CD4-positive, alpha-beta T cell treated with Interleukin-6 at 100 ng/mL for 8 hours (primary cell): ENCODE data around the gene SYNGR3.

Source experiments
- DNase-seq: peaks from one replicate; pipeline ENCODE4 v3.0.0-alpha.2; 2020; ENCODE audit warnings: mixed read lengths, low spot score

Gene SYNGR3

DNA sequence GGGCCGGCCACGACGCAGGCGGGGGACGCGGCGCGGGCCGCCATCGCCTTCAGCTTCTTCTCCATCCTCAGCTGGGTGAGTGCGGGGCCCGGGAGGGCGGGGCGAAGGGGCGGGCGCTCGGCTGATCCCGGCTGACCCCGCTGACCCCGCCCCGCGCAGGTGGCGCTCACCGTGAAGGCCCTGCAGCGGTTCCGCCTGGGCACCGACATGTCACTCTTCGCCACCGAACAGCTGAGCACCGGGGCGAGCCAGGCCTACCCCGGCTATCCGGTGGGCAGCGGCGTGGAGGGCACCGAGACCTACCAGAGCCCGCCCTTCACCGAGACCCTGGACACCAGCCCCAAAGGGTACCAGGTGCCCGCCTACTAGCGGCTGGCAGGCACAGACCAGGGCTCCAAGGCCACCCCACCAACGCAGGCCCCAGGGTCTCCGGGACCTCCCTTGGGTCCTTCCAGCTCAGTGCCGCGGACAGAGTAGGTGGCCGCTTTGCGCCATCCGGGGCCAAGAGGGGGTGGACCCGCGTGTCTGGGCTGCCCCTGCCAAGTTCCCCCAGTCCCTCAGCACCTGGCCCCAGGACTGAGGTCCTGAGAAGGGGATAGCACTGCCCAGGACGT is 3.0 kb downstream of the SYNGR3 start:
- no peak for DNase-seq

DNA sequence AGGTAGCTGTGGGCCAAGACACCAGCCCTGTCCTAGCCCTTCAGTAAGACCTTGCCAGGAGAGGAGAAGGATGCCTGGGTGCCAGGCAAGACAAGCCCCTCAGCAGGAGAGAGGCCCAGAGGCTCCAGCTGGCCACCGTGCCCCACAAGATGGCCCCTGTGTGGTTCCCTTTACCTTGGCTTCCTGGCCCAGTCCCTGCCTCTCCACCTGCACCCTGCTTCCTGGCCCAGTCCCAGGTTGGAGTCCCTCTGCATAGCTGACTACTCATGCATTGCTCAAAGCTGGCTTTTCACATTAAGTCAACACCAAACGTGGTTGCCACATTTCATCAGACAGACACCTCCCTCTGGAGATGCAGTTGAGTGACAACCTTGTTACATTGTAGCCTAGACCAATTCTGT is 4.0 kb downstream of the SYNGR3 start:
- no peak for DNase-seq

DNA sequence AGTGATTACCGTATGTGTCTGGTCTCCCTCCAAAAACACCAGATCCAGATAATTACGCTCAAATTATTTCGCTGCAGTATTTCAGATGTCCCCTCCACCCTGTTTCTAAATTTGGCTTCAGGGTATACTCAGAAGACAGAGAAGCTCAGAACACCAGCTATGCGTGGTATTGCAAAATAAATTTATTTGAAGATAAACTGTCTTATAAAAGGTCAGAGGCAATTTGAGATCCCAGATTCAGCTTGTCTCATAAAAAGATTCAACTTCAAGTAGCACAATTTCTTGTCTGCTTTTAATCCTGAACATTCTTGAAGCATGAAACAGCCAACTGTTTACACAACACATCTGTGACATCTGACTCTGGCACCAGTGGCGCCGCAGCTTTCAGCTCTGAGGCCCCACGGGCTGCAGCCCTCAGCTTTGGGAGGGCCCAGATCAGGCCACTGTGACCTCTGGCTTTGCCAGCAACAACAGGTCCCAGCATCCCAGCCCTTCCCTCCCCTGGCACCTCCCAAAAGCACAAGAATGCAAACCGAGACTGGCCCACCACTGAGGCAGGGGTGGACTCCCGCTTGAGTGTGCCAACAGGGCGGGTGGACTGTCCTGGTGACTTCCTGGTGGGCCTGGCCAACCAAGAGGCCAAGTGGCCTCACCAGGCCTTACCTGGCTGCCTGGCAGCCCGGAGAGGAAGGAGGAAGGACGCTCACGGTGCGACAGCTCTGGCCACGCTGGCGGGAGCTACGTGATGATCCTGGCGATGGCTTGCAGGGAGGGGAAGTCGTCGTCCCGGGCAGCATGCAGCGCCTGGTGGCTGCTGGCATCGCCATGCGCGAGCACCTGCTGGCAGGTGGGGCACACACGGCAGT is 8.0 kb downstream of the SYNGR3 start:
- no peak for DNase-seq

DNA sequence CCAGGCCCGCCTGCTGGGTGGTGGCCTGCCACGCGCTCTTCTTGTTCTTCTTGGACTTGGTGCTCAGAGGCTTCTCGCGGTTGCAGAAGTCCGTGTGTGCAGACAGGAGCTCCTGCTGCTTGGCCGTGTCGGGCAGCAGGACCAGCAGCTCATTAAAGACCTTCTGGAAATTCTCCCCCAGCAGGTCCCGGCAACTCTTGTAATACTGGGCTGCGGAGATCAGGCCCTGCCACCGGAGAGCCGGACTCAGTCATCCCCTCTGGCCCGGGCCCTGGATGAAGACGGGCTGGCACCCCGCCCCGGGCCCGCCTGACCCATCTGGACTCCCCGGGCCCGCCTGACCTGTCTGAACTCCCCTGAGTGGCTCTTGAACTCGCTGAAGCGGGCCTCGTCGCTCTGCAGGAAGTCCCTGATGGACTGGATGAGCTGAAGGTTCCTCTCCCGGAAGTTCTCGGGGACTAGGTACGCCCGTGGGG is 8.6 kb downstream of the SYNGR3 start:
- no peak for DNase-seq

DNA sequence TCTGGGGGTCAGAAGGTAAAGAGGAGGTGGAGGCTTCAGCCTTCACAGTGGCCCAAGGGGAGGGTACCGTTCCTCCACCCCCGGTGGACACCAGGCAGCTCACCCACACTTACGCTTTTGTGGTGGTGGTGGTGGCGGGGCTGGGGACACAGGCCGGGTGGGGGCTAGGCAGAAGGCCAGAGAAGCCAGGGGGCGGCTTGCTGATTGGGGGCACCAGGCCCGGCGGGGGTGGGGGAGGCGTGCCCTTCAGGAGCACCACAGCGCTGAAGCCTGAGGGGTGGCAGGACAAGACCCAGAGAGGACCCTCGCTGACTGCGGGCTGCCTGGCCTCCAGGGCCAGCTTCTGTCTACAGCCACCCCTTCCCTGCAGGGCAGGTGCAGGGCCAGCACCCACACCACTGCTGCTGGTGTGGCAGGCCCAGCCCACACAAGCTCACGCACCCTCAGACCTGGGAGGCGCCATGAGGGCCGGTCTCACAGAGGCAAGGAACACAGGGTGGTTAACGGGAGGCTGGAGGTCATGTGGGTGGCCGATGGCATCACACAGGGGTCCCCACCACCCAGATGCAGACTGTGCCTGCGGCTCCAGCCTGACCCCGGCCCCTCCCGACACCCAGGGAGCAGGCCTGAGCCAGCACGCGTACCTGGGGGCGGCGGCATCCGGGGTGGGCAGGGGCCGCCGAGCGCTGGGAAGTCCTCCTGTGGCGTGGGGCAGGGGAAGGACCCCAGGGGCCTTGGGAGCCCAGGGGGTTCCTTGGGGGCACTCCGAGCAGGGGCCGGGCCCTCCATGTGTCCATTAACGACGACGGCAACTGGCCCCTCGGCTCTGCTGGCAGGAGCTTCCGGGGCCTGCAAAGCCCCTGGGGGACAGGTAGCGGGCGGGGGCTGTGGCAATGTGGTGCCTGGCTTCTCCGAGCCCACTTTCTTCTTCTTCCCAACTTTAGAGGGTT is 9.4 kb downstream of the SYNGR3 start:
- DNase-seq = no peak

DNA sequence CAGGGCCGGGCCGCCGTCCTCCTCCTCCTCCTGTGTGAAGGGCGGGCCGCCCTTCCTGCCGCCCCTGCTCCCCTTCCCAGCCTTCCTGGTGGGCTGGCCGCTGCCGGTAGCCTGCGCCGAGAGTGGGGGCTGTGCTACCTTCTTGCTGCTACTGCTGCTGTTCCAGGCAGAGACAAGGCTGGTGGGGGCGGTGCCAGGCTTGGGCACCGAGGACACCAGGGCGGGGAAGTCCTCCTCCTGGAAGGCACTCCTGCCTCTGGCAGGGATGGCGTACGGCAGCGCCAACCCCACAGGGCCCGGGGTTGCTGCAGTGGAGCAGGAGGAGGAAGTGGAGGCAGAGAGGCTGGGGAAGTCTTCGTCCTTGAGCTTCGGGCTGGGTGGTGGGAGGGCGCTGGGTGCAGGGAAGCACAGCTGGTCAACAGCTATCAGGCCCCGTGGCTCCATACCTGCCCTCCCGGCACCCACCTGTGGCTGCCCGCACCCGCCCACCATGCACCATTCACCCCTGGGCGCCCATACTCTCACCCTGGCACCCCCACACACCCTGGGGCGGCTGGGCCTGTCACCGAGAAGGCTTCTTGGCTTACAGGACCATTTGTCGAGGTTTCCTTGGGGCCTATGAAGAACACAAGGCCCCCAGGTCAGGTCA is 10.2 kb downstream of the SYNGR3 start:
- DNase-seq = no peak

DNA sequence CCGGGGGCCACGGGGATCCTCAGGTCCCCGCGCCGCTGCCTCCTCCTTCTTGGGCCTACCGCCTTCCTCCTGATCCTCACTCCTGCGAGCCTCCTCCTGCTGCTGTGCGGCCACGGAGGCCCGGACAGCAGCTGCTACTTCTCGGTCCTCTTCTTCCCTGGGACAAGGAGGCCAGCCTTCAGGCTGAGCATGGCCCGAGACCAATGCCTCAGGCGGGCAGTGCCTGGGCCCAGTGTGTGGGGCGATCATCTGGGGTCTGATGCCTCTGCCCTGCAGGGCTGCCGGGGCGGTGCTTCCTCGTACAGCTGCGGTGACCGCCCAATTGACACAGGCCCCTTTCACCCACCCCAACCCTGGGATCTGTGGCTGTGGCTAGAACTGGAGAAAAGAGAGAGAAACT is 11.3 kb downstream of the SYNGR3 start:
- no peak for DNase-seq

DNA sequence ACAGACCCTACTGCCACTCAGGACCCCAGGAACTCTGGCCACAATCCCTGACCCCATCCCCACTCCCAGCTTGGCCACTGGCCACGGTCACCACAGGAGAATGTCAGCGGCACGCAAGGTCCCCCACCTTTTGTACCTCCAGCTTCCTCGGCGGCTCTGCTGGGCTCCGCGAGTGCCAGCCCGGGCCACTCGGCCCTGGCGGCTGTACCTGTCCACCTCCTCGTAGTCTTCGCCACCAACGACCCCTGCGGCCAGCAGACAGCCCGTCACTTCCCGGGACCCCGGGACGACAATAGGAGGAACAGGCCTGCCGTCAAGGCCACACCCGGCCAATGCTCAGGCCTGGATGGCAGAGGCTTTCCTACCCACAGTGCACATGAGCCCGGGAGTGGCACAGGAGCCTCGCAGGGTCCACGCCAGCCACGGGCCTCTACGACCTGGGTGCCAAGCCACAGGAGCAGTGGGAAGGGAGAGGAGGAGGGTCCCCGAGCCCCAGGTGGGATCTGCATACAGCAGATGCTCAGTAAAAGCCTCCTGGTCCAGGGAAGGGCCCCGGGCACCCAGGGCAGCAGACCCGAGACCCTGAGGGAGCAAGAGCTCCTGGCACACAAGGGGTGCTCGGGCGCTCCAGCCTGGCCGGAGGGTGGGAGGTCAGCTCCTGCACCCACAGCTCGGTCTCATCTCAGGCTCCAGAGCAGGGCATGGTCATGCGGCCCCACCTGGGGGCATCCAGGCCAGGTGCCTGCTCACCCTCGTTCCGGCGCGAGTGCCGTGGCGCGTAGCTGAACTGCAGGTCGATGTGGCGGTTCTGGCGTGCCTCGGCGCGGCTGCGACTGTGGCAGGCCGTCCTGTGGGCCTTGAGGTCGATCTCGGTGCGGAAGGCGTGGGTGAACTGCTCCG is 11.9 kb downstream of the SYNGR3 start:
- no peak for DNase-seq

DNA sequence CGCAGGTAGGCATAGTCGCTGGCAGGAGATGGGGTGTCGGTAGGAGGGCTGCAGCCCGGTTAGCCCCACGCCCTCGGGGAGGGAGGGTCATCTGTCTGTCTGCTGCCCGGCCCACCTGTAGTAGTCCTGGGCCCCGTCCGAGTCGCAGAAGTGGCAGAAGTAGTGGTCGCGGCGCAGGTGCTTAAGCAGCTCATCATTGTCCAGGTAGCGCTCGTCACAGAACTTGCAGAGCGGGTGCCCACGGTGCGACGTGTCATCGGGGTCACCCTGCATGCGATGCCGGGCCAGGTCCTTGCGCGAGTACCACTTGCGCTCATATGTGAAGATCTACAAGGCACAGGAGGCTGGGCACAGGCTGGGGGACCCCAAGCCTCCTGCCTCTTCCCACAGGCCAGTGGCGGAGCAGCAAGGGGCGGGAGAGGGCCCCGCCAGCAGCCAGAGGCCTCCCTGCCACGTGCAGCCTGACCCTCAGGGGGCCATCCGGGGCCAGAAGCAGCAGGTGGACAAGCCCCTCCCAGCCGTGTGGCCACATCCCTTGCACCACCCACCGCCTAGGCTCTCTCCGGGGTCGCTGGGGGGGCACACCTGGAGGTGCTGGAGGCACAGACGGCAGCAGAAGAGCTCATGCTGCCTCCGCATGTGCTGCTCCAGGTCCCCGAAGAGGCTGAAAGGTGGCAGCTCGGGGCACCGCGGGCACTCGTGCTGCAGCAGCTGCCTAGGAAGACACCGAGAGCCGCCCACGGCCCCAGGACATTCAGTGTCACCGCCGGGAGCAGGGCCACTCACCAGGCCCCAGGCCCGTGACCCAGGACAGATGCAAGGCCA is 12.8 kb downstream of the SYNGR3 start:
- no peak for DNase-seq

DNA sequence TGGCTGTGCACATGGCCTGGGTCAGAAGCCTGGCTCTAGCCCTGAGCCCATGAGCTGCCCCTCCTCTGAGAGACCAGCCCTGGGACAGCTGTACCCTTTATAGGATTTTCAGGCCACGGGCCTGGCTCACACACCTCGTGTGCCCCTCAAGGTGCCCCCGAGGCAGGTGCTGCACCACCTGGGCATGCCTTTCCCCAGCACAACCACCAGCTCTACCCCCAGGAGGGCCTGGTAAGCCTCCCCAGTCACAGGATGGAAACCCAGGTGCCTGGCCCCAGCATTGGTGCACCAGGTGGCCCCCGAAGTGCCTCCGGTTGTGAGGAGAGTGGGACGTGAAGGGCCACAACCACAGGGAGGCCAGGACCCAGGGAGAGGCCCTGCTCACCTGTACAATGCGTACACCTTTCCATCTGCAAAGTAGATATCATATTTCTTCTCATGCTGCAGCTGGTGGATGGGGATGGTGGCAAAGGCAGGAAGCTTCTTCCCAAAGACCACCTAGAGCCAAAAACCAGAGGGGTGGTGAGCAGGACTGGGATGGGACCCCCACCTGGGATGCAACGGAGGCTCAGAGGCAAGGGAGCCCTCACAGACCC is 13.6 kb downstream of the SYNGR3 start:
- DNase-seq = no peak

DNA sequence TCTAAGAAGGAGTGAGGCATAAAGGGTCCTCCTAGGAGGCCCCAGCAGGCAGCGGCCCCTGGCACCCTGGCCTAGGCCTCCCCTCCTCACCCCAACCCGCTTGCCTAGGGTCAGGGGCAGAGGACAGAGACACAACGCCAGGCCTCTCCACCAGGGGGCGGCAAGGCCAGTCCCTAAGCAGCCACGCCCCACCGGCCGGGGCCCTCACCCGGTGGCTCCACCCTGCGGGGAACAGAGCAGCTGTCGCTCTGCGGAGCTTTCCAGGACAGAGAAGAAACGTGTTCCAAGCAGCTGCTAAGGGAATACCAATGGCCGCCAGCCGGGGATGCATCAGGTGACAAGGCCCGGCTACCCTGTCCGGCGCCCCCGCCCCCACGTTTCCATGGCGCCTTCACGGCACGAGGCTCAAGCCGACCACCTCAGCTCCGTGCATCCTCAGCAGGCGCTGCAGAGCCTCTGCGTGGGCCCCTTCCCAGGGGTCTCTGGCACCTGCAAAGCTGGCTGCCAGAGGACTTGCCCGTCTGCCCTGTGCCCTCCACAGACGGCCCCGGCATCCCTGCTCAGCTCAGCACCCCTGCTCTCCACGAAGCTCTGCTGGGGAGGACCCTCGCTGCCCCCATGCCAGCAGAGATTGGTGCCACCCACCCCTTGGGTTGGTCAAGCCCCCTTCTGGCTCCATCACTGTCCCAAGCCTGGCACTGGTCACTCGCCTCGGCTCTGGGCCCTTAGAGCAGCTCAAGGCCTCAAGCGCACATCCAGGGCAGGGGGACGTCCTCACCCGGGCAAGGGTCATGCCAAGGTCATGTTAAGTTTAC is 14.3 kb downstream of the SYNGR3 start:
- DNase-seq = peak; percentile 79

DNA sequence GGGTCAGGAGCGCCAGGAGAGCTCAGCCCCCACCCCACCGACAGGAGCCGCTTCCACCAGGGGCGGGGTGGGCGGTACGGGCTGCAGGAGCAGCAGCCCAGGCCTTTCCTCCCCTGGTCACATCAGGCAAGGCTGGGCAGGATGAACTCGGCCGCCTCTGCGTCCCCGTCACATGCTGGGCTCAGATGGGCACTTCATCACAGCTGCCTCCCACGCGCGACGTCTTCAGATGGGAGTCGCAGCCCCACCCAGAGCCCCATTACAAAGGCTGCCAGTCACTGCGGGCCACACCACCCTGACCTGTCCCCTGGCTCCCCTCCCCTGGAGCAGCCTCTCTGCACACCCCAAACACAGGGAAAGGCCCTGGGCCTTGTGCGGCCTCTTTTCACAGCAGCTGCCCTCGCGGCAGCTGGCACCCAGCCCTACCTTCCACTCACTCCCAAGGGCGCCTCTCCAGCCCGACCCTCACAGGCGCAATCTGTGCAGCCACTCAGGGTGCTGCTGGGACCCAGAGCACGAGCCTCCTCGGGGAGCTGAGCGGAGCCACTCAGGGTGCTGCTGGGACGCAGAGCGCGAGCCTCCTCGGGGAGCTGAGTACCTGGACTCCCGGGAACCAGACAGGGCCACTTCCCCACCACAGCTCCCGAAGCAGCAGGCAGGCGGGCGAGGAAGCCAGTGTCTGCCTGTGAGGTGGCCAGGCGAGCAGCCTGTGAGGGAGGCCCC is 15.2 kb downstream of the SYNGR3 start:
- no peak for DNase-seq

DNA sequence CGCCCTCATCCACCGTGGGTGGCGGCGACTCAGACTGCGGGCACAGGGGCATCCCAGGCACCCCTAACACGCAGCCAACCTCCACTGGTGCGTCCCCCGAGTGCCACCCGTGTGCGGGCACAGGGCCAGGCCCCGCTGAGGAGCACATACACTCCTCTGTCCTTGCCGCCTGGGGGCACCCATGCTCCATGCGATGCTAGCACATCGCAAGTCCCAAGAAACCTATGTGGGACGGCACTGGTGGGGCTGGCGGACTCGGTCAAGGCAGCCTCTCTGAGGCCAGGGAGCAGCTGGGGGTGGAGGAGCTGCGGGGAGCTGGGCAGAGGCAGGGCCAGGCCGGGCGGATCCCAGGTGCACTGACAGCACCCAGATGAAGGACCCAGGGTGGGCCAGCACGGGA is 15.9 kb downstream of the SYNGR3 start:
- DNase-seq = no peak

DNA sequence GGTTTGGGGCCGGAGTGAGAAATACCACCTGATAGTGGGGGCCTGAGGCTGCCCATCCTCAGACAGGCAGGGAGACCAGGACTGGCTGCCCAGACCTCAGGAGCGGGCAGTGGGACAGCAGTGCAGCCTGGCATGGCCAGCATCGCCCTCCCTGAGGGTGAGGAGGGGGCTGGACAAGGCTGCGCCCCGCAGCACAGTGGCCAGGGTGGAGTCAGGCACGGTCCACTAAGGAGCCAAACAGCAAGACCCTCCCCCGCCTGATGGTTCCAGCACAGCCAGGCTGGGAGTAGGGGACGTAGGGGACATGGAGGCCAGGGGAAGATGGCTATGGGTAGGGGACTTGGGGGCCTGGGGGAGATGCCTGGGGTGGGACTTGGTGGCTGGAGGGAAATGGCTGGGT is 16.5 kb downstream of the SYNGR3 start:
- DNase-seq = no peak

DNA sequence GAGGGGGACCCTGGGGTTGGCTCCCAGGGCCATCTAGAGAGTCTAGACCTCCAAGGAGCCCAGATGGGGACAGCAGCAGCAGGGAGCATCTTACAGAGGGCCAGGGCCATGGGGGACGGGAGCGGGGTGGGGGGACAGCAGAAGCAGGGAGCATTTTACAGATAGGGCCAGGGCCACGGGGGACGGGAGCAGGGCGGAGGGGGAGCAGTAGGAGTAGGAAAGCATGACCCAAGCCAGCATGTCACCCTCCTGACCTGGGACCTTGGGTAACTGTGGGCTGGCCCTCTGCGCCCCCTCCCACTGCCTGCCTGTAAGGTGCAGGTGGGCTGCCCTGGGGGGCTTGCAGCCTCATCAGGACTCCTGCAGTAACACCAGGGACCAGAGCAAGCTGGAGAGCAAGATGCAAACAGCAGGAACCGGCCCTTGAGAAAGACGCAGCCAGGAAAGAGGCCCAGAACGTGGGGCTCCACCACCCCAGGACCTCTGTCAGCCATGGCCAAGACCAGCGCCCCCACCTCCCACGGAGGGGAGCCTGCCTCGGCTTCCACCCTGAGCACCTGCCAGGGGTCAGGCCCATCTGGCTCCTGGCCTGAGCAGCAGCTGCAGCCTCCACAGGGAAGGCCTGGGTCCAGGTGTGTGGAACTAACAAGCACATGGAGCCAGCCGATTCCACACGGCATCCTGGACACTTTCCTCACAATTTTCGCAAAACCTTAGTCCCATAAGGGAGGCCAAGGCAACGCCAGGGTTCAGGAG is 17.5 kb downstream of the SYNGR3 start:
- no peak for DNase-seq

DNA sequence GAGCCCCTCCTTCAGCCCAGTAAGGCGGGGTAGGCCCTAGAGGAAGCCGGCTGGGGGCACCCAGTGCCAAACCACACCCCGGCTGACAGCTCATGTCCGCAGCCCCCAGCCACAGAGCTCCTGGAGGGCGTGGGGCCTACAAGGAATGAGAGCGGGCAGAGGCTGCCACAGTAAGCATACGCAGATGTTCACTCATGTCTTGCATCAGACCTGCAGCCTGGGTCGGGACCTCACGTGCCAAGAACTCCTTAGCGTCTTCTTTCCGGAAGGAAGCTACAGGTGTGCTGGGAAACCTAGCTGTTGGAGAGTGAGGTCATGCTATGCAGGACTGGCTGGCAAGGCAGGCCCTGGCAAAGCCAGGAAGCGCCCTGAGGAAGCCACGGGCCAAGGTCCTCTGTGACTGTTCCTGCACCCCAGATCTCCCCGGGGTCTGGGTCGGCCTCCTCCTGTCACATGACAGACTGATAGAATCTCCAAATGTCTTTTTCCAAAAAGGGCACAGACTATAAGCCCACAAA is 18.3 kb downstream of the SYNGR3 start:
- no peak for DNase-seq

DNA sequence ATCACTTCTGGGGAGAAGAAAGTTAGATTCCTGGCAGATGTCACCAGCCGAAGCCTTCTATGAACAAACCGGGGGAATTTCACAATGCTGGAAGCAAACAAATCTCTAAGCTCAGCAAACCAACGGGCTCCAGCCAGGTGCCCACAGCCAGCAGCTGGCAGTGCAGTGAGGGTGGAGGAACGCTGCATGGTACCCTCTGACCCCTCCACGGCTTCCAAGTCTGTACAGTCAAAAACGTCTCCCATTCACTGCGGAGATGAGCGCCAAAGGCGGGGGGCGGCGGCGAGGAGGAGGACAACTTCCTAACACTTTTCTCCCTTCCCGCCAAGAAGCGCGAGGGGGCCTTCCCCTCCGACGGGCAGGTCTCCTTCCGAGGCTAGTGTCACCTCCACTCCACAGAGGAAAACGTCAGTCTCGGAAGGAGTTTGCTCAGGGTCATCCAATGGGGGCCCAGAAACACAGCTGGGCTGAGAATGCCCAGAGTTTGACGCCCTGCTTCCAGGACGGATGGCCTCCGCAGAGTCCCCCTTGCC is 18.9 kb downstream of the SYNGR3 start:
- no peak for DNase-seq
